ENCODE data around the gene ARHGAP40.

DNA sequence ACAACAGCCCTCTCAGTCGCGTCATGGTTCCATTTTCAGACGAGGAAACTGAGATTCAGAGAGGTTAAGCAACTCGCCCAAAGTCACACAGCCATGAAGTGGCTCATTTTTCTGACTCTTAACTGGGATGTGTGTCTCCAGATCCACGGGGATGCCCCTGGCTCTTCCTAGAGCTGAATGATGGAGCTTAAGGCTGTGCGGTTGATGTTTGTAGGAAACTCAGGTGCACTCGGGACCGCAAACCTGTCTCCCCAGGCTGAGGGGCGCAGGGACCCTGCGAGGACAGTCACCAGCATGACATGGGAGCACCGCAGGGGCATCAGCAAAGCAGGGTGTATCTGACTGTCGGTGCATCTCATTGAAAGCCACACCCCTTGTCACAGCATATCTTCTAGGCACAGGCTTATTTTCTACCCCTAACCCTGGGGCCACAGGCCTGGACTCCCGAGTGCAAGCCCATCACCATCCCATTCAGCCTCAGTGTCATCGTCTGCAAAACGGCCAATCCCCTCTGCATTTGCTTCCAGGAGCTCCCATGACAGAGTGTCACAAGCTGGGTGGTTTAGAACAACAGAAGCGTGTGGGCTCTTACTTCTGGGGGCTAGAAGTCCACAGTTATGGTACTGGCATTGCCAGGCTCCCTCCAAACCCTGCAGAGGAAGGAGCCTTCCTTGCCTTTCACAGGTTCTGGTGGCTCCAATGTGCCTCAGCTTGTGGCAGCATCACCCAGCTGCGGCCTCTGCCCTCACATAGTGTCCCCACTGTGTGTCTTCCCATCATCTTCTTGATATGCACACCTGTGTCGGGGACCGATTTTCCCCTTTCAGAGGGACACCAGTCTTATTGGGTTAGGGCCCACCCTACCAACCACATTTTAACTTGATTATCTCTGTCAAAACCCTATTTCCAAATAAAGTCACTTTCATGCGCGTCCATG lies 9.9 kb upstream of the ARHGAP40 start:
- TF ChIP-seq, protein P1, sequence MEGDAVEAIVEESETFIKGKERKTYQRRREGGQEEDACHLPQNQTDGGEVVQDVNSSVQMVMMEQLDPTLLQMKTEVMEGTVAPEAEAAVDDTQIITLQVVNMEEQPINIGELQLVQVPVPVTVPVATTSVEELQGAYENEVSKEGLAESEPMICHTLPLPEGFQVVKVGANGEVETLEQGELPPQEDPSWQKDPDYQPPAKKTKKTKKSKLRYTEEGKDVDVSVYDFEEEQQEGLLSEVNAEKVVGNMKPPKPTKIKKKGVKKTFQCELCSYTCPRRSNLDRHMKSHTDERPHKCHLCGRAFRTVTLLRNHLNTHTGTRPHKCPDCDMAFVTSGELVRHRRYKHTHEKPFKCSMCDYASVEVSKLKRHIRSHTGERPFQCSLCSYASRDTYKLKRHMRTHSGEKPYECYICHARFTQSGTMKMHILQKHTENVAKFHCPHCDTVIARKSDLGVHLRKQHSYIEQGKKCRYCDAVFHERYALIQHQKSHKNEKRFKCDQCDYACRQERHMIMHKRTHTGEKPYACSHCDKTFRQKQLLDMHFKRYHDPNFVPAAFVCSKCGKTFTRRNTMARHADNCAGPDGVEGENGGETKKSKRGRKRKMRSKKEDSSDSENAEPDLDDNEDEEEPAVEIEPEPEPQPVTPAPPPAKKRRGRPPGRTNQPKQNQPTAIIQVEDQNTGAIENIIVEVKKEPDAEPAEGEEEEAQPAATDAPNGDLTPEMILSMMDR (IDR thresholded peaks at IDR 0.05; ENCODE audit: control extremely low read depth in 1 of 3, insufficient read depth in 1 of 3, low read depth in 1 of 3, low read length in 3 of 3), result no peak
- no peak for TF ChIP-seq POLR2A (IDR thresholded peaks at IDR 0.05; ENCODE audit: control extremely low read depth in 1 of 2, low read depth in 2 of 2, low read length in 2 of 2)
- TF ChIP-seq POLR2AphosphoS5 (IDR thresholded peaks at IDR 0.05; ENCODE audit: low read depth, low read length), result no peak
- TF ChIP-seq TAF1 (IDR thresholded peaks at IDR 0.05; ENCODE audit: low read depth, low read length), result no peak
- TF ChIP-seq RAD21 (IDR thresholded peaks at IDR 0.05 in 1 of 2, conservative IDR thresholded peaks at IDR 0.05 in 1 of 2; ENCODE audit: low read depth in 2 of 2, low read length in 2 of 2), result no peak
- TF ChIP-seq EZH2 (IDR thresholded peaks at IDR 0.05; ENCODE audit: low read depth, low read length, severe bottlenecking), result no peak
- TF ChIP-seq RBBP5 (IDR thresholded peaks at IDR 0.05; ENCODE audit: borderline replicate concordance, low read depth, low read length), result no peak
- TF ChIP-seq SP1 (IDR thresholded peaks at IDR 0.05; ENCODE audit: low read depth, low read length), result no peak
- no peak for TF ChIP-seq CBX8 (IDR thresholded peaks at IDR 0.05; ENCODE audit: borderline replicate concordance, low read depth, low read length)
- TF ChIP-seq SIX5 (IDR thresholded peaks at IDR 0.05; ENCODE audit: low read depth, low read length), result no peak
- TF ChIP-seq YY1 (IDR thresholded peaks at IDR 0.05; ENCODE audit: low read depth, low read length), result no peak

Data from H1 (cell line).